Stimulated activated memory B cell treated with anti-CD40 and anti-IgM and Interleukin-4, amounts not matched to agents 10 μg/mL and 1 μg/mL and 100 μg/mL, for 72 hours (primary cell): Measurements from ENCODE around the gene EMC8.
"Not testable (repeated sequence)": the region's sequence is repeated elsewhere in the genome, so short reads cannot be mapped to it uniquely, and the experiment has no call there.

Experiments
- ATAC-seq: fragments of 150-1000 bp; cut with Tn5 transposase; 2 replicates; pipeline ENCODE4 v1.10.0; 2021
- H3K27ac Mint-ChIP-seq: one replicate; pipeline ENCODE4 v1.8.0; 2022; ENCODE audit warnings: mild to moderate bottlenecking, mixed read lengths
- H3K27me3 Mint-ChIP-seq: one replicate; pipeline ENCODE4 v1.8.0; 2022; ENCODE audit warnings: mixed read lengths
- H3K36me3 Mint-ChIP-seq: one replicate; pipeline ENCODE4 v1.8.0; 2022; ENCODE audit warnings: mixed read lengths
- H3K4me1 Mint-ChIP-seq: one replicate; pipeline ENCODE4 v1.8.0; 2022; ENCODE audit warnings: mixed read lengths
- H3K4me3 Mint-ChIP-seq: one replicate; pipeline ENCODE4 v1.8.0; 2022; ENCODE audit warnings: mild to moderate bottlenecking, moderate library complexity, mixed read lengths
- H3K9me3 Mint-ChIP-seq: one replicate; pipeline ENCODE4 v1.8.0; 2022; ENCODE audit warnings: mixed read lengths

Gene EMC8

GRCh38 chr16:85838876-85839585 is 39.7 kb upstream of the EMC8 start:
- Mint-ChIP-seq H3K27ac (peak overlapping the region; percentile 31), H3K4me1 (peaks cover 31% of the 10 kb centered on the region), H3K27me3 (peaks cover 9% of the 10 kb centered on the region), H3K36me3 (peaks cover under 1% of the 10 kb centered on the region), H3K4me3 (no peak overlapping the region), H3K9me3 (no peaks in the 10 kb centered on the region)
- ATAC-seq = no peak

DNA sequence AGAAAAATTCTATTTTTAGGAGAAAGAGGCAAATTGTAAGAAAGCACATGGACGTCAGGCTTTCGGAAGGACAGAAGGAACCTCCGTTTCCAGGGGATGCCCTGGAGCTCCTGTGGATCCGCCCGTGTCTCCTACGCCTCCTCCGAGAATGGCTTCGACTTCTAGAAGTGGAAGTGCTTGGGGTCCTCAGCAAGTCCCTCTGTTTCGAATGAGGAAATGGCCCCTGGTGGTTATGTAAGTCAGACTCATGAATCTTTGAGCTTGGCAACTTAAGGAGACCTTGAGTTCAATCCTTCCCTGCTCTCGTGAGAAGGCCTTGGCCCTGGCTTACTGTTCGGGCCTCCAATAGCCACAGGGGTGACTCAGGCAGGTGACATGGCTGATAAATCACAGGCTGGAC is 39.0 kb upstream of the EMC8 start:
- Mint-ChIP-seq H3K9me3 (peaks cover 3% of the 10 kb centered on the region), H3K36me3 (peaks cover 6% of the 10 kb centered on the region), H3K4me1 (peaks cover 33% of the 10 kb centered on the region), H3K27ac (peak overlapping the region; percentile 31), H3K4me3 (no peak overlapping the region), H3K27me3 (peaks cover 5% of the 10 kb centered on the region)
- no peak for ATAC-seq

- H3K36me3 Mint-ChIP-seq, H3K9me3 Mint-ChIP-seq, H3K27ac Mint-ChIP-seq, ATAC-seq, H3K4me3 Mint-ChIP-seq, H3K27me3 Mint-ChIP-seq: not testable (repeated sequence)
- peaks cover 40% of the 10 kb centered on the region for H3K4me1 Mint-ChIP-seq
Measured at GRCh38 chr16:85837654-85838053, 38.3 kb upstream of the EMC8 start.

DNA sequence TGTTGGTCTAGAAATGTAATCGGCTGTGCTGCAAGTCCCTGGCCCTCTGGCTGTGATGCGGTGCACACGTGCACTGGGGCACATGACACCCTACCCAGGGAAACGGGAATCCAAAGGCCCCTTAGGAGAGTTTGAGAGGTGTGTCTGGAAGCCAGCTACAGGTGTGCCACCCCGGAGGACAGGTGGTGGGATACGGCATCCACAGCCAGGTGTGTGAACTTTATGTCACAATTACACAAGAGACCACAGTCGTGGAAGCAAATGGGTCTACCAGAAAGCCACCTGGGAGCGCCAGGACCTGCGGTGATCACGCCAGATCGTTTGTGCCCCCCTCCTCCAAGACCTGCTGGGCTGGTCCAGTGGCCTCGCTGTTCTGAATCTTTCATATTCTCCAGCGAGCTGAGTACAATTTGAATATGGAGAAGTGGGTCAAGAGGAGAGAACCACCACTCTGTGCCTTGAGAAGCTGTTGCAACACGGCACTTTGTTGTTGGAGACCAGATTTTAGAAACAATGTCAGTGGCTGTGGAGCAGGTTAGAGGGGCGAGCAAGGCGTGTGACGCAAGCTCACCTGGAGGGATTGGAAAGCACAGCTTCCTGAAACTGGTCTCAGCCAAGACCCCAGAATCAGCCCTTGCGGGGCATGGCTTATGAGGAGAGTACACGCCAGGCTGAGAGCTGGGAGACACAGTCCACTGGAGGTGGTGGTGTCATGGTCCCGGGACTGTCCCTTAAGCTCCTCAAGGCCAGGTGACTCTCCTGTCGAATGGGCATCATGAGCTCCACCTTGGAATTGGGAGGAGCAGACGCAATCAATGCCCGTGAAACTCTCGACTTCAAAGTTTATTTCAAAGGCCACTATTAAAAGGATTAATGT is 37.6 kb upstream of the EMC8 start:
- Mint-ChIP-seq H3K36me3 (peaks cover 6% of the 10 kb centered on the region), H3K4me3 (no peak overlapping the region), H3K27ac (no peak overlapping the region), H3K27me3 (peaks cover 5% of the 10 kb centered on the region), H3K4me1 (peaks cover 47% of the 10 kb centered on the region), H3K9me3 (peaks cover 3% of the 10 kb centered on the region)
- ATAC-seq = no peak

DNA sequence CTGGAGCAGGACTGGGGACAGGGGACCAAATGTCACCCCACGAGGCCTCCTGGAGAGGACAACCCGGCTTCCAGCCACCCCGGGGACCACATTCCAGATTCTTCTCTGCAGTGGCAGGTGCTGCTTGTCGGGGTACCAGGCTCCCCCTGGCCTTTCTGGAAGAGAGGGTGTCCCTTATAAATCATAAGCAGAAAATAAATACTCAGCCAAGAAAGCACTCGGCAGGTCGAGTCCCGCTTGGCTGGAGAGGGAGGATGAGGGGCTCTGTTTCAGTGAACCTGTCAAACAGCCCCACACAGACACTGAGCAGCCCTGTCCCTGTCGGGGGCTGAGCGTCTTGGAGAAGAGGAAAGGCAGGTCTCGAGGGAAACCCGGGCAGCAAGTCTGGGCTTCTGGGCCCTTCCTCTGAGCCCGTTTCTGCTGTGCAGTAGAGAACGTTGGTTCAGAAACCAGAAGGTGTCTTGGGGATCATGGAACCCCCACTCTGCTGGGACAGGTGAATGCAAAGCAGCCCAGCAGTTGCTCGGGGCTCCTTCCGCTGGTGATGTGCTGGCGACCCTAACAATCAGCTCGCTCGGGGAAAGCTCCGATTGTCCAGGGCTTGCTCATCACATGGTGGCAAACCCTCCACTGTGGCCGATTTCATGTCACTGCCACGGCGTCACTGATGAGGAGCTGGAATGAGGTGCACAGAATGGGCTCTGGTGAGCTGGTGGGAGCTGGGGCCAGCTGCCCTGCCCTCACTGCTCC is 36.8 kb upstream of the EMC8 start:
- H3K27me3 Mint-ChIP-seq = peaks cover 5% of the 10 kb centered on the region
- H3K4me3 Mint-ChIP-seq = no peak overlapping the region
- H3K4me1 Mint-ChIP-seq = peaks cover 54% of the 10 kb centered on the region
- H3K9me3 Mint-ChIP-seq = peaks cover 3% of the 10 kb centered on the region
- no peak for ATAC-seq
- peak overlapping the region; percentile 62 for H3K27ac Mint-ChIP-seq
- peaks cover 10% of the 10 kb centered on the region for H3K36me3 Mint-ChIP-seq

DNA sequence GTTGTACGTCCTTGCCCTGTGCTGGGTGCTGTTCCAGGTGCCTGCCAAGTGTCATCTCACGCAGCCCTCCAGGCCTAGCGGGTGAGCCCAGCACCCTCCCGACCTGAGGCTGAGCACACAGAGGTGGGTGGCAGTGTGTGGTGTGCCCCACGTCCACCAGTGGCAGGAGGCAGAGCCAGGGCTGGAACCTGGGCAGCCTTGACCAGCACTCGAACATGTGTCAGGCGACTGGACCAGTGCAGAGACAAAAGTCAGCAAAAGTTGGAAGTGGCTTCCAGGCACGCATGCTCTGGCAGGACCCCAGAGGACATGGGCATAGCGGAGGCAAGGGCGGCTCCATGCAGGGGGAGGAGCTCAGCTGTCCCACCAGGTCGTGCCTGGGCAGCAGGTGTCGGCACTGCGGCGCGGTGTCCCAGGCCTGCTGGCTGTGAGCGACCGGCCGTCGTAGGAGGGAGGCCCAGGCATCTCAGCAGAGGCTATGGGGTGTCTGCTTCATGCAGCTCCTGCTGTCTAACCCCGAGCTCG is 35.9 kb upstream of the EMC8 start:
- ATAC-seq = no peak
- Mint-ChIP-seq H3K9me3 (peaks cover 3% of the 10 kb centered on the region), H3K4me1 (peaks cover 59% of the 10 kb centered on the region), H3K27me3 (peaks cover 5% of the 10 kb centered on the region), H3K27ac (peak overlapping the region; percentile 62), H3K36me3 (peaks cover 12% of the 10 kb centered on the region), H3K4me3 (no peak overlapping the region)

- peaks cover 3% of the 10 kb centered on the region for H3K9me3 Mint-ChIP-seq
- H3K27me3 Mint-ChIP-seq = peaks cover 5% of the 10 kb centered on the region
- ATAC-seq = no peak
- H3K36me3 Mint-ChIP-seq = peaks cover 12% of the 10 kb centered on the region
- H3K4me3 Mint-ChIP-seq = no peak overlapping the region
- H3K4me1 Mint-ChIP-seq = peaks cover 56% of the 10 kb centered on the region
- peak overlapping the region; percentile 62 for H3K27ac Mint-ChIP-seq
Measured at GRCh38 chr16:85834741-85835140, 35.4 kb upstream of the EMC8 start.

- Mint-ChIP-seq H3K36me3 (peaks cover 19% of the 10 kb centered on the region), H3K27me3 (peaks cover 5% of the 10 kb centered on the region), H3K9me3 (peaks cover 9% of the 10 kb centered on the region), H3K27ac (peak overlapping the region; percentile 96), H3K4me3 (peak overlapping the region; percentile 68), H3K4me1 (peaks cover 57% of the 10 kb centered on the region)
- ATAC-seq = no peak
Measured at GRCh38 chr16:85833219-85833920, 34.0 kb upstream of the EMC8 start.

DNA sequence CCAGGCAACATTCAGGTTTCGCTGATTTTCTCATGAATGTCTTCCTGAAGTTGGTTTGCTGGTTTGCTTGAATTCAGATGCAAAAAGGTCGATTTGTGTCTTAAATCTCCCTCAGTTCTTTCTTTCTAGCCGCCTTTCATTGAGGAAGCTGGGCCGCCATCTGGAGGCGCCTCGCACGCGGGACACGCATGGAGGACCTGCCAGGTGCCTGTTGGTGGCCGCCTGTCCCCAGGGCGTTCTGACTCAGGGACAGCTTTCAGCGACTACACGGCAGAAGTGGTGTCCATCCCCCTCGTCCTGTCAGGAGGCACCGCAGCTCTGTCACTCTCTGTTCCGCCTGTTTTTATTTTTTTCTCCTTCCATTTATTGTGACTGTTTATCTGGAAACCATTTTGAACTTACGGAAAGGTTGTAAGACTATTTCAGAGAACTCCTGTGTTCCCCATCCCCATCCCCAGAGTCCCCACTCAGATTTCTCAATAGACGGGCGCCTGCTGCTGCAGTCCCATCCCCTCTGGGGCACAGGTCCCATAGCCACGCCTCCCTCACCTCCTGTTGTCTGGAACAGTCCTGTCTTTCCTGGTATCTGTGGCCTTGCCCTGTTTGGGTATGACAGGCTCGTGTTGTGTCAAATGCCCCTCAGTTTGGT is 33.4 kb upstream of the EMC8 start:
- Mint-ChIP-seq H3K4me1 (peaks cover 57% of the 10 kb centered on the region), H3K4me3 (peak overlapping the region; percentile 68), H3K36me3 (peaks cover 19% of the 10 kb centered on the region), H3K27ac (peak overlapping the region; percentile 96), H3K27me3 (peaks cover 5% of the 10 kb centered on the region), H3K9me3 (peaks cover 9% of the 10 kb centered on the region)
- peak; percentile 96 for ATAC-seq

GRCh38 chr16:85830821-85831220 is 31.5 kb upstream of the EMC8 start:
- Mint-ChIP-seq H3K27me3 (no peaks in the 10 kb centered on the region), H3K4me3 (no peak overlapping the region), H3K9me3 (peaks cover 9% of the 10 kb centered on the region), H3K36me3 (peaks cover 19% of the 10 kb centered on the region), H3K27ac (peak overlapping the region; percentile 96), H3K4me1 (peaks cover 64% of the 10 kb centered on the region)
- ATAC-seq = no peak

- H3K27ac Mint-ChIP-seq = peak overlapping the region; percentile 68
- ATAC-seq = no peak
- H3K9me3 Mint-ChIP-seq = peaks cover 9% of the 10 kb centered on the region
Measured at GRCh38 chr16:85829751-85830445, 30.6 kb upstream of the EMC8 start.

GRCh38 chr16:85829171-85829719 is 29.9 kb upstream of the EMC8 start:
- peaks cover 58% of the 10 kb centered on the region for H3K4me1 Mint-ChIP-seq
- peak overlapping the region; percentile 64 for H3K4me3 Mint-ChIP-seq
- ATAC-seq = peak; percentile 38
- H3K27me3 Mint-ChIP-seq = no peaks in the 10 kb centered on the region
- peaks cover 19% of the 10 kb centered on the region for H3K36me3 Mint-ChIP-seq
- peak overlapping the region; percentile 68 for H3K27ac Mint-ChIP-seq
- H3K9me3 Mint-ChIP-seq = peaks cover 9% of the 10 kb centered on the region

More at GRCh38 chr16:85829751-85830445, 30.6 kb upstream of the EMC8 start:
- Mint-ChIP-seq H3K27me3 (no peaks in the 10 kb centered on the region), H3K4me1 (peaks cover 58% of the 10 kb centered on the region), H3K36me3 (peaks cover 19% of the 10 kb centered on the region), H3K4me3 (peak overlapping the region; percentile 64)

GRCh38 chr16:85828166-85828565 is 28.8 kb upstream of the EMC8 start:
- peaks cover 6% of the 10 kb centered on the region for H3K9me3 Mint-ChIP-seq
- no peak for ATAC-seq
- H3K36me3 Mint-ChIP-seq = peaks cover 13% of the 10 kb centered on the region
- H3K27me3 Mint-ChIP-seq = no peaks in the 10 kb centered on the region
- H3K4me1 Mint-ChIP-seq = peaks cover 49% of the 10 kb centered on the region
- no peak overlapping the region for H3K4me3 Mint-ChIP-seq
- H3K27ac Mint-ChIP-seq = peak overlapping the region; percentile 68
